GM12872 (cell line): ENCODE data around the gene IL26.

ENCODE experiments used
- CTCF ChIP-seq: IDR thresholded peaks from 3 replicates; pipeline ENCODE4 v1.5.1; 2011; ENCODE audit warnings: low read depth, mild to moderate bottlenecking, low read length, moderate library complexity; ENCODE audit not compliant: insufficient read depth

IL26 gene

GRCh38 chr12:68222326-68222725, 3.3 kb downstream of the IL26 start:
- no peak for TF ChIP-seq CTCF

GRCh38 chr12:68221497-68221896, 4.1 kb downstream of the IL26 start:
- no peak for TF ChIP-seq CTCF

- no peak for TF ChIP-seq CTCF
Observed at GRCh38 chr12:68210875-68211274, 14.7 kb downstream of the IL26 start.

GRCh38 chr12:68207276-68207675, 18.3 kb downstream of the IL26 start:
- TF ChIP-seq CTCF, result no peak

- TF ChIP-seq CTCF, result no peak
Observed at GRCh38 chr12:68206446-68206845, 19.2 kb downstream of the IL26 start.

GRCh38 chr12:68203460-68203875, 22.1 kb downstream of the IL26 start:
- no peak for TF ChIP-seq CTCF

- TF ChIP-seq CTCF, result no peak
Observed at GRCh38 chr12:68200854-68201253, 24.8 kb downstream of the IL26 start.

GRCh38 chr12:68199127-68199526, 26.5 kb downstream of the IL26 start:
- no peak for TF ChIP-seq CTCF
